ENCODE measurements around the gene SLC12A4.
A peak's percentile ranks its signal among the peaks of the same experiment; 100 is the strongest.
"Not testable (repeated sequence)": the region's sequence is repeated elsewhere in the genome, so short reads cannot be mapped to it uniquely, and the experiment has no call there.

SLC12A4 gene

DNA sequence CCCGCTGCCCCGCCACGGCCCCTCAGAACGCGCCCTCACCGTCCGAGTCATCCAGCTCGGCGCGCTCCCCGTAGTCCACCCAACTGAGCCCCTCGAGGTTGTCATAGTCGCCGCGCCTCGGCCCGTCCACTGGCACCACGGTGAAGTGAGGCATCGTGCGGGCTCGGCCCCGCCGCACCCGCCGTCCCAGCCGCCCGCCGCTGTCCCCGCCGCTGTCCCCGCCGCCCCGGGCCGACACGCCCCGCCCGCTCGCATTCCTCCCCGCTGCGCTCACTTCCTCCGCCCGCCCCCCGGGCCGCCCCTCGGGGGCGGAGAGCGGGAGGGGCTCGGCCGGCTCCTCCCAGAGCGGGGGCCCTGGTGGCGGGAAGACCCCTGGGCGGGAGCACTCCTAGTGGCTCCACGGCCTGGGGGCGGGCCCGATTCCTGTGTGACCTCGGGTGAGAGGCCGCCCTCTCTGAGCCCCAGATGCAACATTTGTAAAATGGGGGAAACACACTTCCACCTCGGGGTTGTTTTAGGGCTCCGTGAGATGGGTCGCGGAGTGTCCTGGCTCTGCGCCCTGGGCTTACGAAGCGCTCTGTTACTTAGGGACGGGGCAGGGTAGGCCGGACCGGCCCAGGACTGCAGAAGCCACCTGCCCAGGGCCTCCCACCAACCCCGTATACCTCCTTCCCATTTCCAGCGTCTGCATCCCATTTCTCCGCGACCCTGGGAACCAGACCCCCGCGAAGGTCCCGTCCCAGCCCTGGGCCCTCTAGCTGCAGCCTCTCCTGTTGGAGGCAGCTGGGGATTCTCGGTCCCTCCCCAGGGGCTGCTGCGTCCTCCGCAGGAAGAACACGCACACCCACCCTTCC lies at the start of gene SLC12A4:
TSS of gene SLC12A4 (minus strand) at position 238 of the 854 bp plus-strand sequence. CDS start at position 154, 84 bp downstream.
- peak; percentile 67 to 72 for DNase-seq (ENCODE audit: low read depth in 2 of 2)

DNA sequence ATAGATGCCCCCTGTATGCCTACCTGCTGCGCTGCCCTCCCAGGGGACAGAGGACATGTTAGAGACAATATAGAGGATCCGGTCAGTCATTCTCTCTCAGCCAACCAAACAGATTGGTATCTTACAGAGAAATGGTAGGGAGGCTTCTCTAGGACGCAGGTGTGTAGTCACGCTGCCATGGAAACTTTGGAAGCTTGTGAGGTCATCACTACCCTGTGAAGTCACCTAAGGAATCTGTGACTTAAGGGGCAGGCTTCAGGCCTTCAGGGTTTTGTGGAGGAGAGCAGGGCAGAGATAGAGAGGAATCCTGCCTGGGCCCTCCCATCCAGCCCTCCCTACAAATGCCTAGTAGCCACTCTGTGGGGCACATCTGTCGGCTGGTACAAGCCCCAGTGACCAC lies 47.2 kb upstream of the SLC12A4 start, which contains the start of gene DPEP2NB:
TSS of gene DPEP2NB (minus strand) at position 231 of the 400 bp plus-strand sequence. CDS start at position 90, 141 bp downstream.
- DNase-seq (ENCODE audit: low read depth in 2 of 2): no peak

DNA sequence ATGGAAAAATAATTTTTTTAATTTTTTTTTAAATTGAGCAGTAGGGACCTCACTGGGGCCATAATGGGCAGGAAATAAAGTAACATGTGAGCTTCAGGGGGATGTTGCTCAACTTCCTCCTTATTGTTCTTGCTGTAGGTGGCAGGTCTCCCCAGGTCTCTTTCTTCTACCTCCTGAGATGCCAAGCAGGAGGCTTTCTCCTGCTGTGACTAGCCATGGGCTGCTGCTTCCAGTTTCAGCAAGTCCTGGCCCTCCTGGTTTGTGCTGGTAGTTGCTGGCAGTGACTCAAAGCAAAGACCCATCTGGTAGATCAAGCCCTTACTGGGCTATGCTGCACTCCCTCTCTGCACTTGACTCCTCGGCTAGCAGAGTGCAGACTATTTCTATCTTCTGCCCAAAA lies 45.0 kb upstream of the SLC12A4 start:
- DNase-seq (ENCODE audit: low read depth in 2 of 2): no peak

DNA sequence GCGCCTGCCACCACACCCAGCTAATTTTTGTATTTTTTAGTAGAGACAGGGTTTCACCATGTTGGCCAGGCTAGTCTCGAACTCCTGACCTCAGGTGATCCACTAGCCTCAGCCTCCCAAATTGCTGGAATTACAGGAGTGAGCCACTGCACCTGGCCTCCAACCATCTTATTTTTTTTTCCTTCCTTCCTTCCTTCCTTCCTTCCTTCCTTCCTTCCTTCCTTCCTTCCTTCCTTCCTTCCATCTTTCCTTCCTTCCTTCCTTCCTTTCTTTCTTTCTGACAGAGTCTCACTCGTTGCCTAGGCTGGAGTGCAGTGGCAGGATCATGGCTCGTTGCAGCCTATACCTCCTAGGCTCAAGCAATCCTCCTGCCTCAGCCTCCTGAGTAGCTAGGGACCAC lies 41.4 kb upstream of the SLC12A4 start:
- not testable (repeated sequence) for DNase-seq (ENCODE audit: low read depth in 2 of 2)

DNA sequence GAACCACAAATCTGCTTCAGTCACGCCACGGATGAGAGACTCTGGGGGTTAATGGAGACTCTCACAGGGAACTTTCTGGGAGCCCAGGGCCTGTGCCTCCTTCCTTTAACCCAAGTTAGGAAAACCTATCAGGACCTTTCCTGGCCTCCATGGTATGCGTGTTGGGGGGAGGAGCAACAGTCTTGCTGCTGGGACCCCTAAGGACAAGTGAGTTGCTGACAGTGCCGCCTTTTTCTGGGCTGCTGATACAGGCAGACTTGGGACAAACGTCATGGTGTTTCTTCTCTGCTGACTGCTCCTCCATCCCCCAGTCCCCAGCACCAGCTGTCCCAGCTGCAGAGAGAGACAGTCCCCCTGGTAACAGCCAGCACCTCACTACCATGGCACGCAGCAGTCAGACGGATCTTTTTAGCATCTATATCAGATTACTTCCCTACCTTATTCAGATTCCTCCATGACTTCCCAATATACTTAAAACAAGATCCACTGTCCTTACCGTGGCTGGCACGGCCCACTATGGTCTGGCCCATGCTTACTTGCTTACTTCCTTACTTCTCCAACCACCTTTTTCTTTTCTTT lies 40.8 kb upstream of the SLC12A4 start:
- DNase-seq (ENCODE audit: low read depth in 2 of 2): no peak

DNA sequence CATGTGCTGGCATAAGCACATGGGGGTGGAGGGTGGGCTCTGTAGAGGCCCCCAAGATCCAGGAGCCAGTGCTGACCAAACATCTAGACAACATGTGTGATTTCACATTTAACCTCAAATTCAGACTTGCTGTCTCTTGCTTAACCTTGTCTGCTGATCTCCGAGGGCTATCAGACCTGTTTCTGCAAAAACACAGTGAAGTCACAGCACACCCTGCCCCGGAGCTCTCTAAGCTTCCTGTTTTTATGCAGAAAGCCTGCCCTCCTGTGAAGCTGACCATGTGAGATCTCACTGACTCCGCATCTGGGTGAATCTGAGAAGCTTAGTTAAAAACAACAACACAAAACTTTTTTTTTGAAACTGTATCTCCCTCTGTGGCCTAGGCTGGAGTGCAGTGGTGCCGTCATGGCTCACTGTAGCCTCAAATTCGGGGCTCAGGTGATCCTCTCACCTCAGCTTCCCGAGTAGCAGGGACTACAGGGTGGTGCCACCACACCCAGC lies 37.4 kb upstream of the SLC12A4 start:
- no peak for DNase-seq (ENCODE audit: low read depth in 2 of 2)

DNA sequence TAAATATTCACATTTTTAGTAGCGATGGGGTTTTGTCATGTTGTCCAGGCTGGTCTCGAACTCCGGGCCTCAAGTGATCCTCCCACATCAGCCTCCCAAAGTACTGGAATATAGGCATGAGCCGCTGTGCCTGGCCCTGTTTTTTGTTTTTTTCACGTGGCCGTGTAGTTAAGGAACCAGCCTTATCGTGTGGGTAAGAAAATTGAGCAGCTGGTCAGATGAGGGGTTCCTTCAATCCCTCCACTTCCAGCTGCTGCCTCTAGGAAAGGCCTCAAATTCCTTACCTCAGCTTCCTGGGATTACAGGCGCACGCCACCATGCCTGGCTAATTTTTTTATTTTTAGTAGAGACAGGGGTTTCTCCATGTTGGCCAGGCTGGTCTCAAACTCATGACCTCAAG lies 36.8 kb upstream of the SLC12A4 start:
- no peak for DNase-seq (ENCODE audit: low read depth in 2 of 2)

DNA sequence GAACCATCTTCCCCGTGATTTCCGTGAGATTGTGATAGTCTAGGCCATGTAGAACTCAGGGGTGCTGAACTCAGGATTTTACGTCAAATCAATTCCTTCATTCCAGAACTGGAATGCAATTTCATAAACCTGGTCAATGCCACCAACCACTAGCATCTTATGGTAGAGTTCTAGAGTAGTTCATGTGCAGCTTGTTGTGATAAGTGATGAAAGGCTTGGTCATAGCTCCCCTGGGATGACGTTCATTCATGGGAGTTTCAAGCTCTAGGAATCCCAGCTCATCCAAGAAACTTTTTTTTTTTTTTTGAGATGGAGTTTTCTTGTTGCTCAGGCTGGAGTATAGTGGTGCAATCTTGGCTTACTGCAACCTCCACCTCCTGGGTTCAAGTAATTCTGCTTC lies 34.6 kb upstream of the SLC12A4 start:
- peak in 1 of 2 experiments; percentile 3 for DNase-seq (ENCODE audit: low read depth in 2 of 2)

DNA sequence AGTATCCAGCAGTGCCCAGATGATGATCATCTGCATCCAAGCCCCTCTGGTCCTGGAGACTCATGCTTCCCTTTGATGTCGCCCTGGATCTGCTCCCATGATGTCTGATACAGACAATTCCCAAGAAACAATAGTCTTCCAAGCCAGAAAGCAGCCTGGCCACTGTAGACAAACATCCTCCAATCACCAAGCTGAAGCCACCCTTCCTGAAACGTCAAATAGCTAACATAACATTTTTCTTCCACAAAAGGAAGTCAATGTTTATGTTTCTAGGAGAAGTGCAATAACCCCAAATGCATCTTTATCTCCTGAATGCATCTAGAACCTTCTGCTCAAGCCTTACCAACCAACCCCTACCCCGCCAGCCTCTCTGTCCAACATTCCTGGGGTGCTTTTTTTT lies 32.0 kb upstream of the SLC12A4 start:
- no peak for DNase-seq (ENCODE audit: low read depth in 2 of 2)

DNA sequence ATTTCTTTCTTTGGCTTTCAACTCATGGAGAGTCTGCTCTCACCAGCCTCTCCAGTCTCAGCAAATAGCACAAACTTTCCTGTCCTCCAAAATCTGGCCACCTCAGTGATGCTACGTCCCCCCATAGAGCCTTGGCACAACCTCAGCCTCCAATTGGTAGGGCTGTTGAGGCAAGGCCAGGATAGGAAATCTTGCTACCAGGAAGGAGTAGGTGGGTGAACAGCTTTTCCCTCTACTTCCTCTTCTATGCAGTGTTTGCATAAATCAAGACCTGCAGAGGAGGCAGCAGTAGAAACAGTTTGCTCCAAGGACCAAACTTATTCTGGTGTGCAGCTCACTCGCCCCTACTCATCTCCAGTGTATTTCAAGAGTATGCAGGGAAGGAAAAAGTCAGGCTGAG lies 31.5 kb upstream of the SLC12A4 start:
- no peak for DNase-seq (ENCODE audit: low read depth in 2 of 2)

DNA sequence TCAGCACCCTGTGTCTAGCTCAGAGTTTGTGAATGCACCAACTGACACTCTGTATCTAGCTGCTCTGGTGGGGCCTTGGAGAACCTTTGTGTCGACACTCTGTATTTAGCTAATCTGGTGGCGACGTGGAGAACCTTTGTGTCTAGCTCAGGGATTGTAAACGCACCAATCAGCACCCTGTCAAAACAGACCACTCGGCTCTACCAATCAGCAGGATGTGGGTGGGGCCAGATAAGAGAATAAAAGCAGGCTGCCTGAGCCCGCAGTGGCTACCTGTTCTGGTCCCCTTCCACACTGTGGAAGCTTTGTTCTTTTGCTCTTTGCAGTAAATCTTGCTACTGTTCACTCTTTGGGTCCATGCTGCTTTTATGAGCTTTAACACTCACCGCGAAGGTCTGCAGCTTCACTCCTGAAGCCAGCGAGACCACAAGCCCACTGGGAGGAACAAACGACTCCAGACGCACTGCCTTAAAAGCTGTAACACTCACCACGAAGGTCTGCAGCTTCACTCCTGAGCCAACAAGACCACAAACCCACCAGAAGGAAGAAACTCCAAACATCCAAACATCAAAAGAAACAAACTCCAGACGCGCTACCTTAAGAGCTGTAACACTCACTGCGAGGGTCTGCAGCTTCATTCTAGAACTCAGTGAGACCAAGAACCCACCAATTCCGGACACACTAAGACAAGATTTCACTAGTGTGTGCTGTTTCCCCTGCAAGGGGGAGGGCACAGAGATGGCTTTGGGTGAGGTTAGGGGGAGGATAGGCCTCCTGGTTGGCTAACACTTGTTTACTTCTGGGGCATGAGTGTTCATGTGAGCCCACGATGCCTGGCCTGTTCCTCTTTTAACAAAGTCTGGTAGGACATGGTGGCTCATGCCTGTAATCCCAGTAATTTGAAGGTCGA lies 30.6 kb upstream of the SLC12A4 start, which contains the start of gene DPEP2:
TSS of gene DPEP2 (minus strand) at position 706 of the 910 bp plus-strand sequence. CDS start 6,272 bp downstream, outside the sequence.
- not testable (repeated sequence) for DNase-seq (ENCODE audit: low read depth in 2 of 2)

DNA sequence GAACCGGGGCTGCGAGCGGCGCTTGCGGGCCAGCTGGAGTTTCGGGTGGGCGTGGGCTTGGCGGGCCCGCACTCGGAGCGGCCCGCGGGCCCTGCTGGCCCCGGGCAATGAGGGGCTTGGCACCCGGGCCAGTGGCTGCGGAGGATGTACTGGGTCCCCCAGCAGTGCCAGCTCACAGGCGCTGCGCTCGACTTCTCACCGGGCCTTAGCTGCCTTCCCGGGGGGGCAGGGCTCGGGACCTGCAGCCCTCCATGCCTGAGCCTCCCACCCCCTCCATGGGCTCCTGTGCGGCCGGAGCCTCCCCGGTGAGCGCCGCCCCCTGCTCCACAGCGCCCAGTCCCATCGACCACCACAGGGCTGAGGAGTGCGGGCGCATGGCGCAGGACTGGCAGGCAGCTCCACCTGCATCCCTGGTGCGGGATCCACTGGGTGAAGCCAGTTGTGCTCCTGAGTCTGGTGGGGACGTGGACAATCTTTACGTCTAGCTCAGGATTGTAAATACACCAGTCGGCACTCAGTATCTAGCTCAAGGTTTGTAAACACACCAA lies 29.9 kb upstream of the SLC12A4 start:
- DNase-seq (ENCODE audit: low read depth in 2 of 2): not testable (repeated sequence)

DNA sequence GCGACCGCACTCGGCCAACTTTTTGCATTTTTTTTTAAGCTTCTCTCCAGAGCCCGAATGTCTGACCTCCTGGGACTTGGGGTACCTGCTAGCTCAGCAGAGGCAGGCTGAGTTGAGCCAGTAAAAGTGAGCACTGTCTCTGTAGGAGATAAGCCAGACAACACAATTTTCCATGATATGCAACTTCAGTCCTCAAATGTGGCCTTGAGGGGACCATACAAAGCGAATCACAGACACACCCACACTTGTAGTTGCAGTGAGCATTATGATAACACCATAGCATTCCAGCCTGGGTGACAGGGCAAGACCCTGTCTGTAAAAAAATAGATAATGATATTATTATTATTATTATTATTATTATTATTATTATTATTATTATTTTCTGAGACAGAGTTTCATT lies 28.2 kb upstream of the SLC12A4 start:
- DNase-seq (ENCODE audit: low read depth in 2 of 2): no peak

DNA sequence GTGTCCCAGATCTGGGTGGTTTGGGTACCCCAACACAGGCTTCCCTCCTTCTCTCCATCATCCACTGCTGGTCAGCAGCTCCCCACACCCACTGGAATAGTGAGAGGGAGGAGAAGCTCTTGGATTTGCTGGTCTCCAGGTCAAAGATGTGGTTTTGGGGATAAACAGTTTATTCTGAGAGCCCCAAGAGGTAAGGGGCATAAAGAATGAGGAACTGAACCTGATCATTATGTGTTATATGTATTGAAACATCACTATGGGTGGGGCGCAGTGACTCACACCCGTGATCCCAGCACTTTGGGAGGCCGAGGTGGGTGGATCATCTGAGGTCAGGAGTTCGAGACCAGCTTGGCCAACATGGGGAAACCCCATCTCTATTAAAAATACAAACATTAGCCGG lies 27.0 kb upstream of the SLC12A4 start:
- DNase-seq (ENCODE audit: low read depth in 2 of 2): no peak

DNA sequence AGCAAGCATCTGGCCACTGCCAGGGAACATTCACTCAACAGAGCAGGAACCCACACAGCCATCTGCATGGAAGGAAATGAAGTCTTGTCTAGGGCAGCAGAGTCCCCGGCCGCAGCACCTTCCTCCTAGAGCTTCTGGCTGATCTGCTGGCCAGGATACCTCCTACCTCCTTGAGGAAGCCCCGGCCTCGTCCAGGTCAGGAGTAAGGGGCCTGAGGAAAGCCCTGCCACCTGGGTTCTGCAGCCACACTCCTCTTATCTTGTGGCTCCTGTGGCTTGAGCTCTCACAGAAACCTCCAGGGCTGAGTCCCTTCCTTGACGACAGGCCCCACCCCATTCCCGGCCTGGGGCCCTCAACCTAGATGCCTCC lies 25.6 kb upstream of the SLC12A4 start:
- DNase-seq (ENCODE audit: low read depth in 2 of 2): not testable (repeated sequence)

DNA sequence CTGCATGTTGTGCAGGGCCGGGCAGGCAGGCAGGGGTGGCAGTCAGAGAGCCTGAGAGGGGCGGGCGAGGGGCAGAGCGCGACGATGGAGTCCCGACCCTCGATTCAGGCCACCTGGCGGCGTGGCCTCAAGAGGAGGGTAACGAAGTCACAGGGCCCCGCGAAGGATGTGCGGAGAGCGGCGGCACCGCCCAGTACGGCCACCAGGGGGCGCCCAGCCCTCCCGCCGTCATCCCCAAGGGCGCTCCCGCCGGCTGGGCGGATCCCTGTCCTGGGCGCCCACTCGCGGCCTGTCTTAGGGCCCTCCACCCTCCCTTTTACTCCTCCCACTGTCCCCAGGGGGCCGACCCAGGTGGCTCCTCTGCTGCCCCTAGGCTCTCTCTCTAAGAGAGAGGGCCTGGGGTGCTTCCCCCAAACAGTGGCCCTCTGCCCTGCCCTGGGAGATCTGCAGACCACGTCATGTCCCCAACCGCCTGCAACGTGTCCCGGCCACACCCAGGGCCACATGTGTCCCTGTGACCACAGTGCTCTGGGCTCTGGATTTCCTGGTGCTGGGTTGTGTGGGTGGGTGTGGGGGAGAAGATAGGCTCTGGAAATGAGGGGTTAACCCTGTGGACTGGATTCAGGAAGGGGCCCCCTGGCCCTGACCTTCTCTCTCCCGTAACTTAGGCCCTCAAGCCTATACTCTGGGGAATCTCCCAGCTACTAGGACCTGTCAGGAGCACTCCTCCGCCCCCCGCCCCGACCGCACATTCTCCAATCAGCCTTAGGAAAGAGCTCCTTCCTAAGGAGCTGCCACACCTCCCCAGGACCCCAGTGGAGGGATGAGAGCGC lies 25.0 kb upstream of the SLC12A4 start:
- peak; percentile 28 to 39 for DNase-seq (ENCODE audit: low read depth in 2 of 2)

DNA sequence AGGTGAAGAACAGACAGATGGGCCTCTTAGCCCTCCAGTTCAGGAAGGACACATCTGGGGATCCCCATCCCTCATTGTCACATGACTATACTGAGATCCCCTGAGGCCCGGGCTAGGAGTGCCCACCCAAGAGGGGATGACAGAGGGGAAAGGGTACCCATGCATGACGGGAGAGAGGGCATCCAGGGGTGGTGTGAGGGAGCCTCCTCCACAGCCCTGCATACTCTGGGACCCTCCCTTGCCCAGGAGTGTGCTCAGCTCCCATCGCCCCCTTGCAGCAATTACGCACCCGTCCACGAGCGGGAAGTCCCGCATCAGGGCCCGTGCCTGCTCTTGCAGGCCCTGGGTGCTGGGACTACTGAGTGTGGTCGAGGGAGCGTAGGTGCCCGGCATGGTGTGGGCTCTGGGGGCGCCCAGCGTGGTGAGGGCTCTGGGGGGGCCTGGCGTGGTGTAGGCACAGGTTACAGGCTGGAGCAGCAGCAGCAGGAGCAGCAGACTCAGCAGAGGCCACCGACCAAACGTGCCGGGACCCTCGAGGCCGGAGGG lies 24.3 kb upstream of the SLC12A4 start:
- no peak for DNase-seq (ENCODE audit: low read depth in 2 of 2)

DNA sequence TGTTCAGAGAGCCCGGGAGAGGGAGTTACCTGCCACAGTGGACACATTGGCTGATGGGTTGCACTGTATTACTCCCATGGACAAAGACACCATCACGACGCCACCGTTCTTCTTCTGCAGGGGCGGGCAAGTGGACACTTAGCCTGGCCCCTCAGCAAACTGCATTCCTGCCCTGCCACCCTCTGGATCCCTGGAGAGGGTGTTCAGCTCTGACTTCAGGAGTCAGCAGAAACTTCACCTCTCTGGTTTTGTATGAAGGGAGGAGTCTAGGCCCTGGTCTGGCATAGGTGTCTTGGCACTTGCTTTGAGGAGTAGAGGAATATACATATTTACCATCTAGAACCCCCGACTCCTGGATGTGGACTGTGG lies 21.6 kb upstream of the SLC12A4 start:
- DNase-seq (ENCODE audit: low read depth in 2 of 2): no peak

DNA sequence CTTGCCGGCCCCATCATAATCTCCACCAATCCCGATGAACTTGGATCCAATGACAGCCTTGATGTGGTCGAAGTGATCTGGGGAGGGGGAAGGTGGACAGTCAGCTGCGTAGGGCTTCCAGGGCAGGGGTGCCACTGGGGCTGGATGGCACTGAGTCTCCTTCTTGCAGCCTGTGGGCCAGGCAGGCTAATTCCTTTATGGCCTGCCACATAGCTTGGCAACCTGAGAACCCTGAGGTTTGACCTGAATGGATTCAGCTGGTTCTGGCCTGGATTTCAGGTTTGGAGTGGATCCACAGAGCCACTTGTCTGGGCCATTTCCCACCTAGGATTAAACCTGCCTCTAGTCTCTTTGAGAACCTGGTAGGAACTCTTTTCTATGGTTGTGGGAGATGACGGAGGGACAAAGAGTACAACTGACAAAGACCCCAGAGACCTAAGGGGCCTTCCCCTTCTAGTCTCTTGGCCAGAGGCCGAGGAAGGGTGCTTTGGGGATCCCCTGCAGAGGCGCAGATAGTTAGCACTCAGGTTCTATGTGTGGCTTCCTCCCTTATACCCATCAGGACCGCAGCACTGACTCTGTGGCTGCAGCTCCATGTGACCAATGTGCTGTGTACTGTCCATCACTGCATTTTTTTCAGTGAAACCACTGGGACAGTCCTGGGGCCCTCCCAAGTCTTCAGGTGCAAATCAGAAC lies 21.0 kb upstream of the SLC12A4 start:
- DNase-seq (ENCODE audit: low read depth in 2 of 2): no peak

DNA sequence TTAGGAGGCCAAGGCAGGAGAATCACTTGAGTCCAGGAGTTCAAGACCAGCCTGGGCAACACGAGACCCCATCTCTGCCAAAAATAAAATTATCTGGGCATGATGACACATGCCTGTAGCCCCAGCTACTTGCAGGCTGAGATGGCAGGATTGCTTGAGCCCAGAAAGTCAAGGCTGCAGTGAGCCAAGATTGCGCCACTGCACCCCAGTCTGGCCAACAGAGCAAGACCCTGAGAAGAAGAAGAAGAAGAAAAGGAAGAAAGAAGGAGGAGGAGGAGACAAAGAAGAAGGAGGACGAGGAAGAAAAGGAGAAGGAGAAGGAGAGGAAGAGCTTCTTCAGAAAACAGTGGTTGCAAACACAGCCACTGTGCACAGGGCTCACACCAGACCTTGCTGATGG lies 20.2 kb upstream of the SLC12A4 start:
- no peak for DNase-seq (ENCODE audit: low read depth in 2 of 2)
